Measurements from ENCODE around the gene LTB4R. TPM values are rescaled to one million over a fixed set of nuclear protein-coding genes. Genes with fewer than 3 reads are reported as not detected.

Gene LTB4R
- total RNA-seq, 1 experiment from 2014 or later: 9.4 TPM

- no peak for TF ChIP-seq ZNF532 (CRISPR knock-in tag; IDR thresholded peaks at IDR 0.05; ENCODE audit: borderline replicate concordance)
- no peak for TF ChIP-seq NFE2L1 (CRISPR knock-in tag; IDR thresholded peaks at IDR 0.05)
- no peak for TF ChIP-seq TEAD1 (CRISPR knock-in tag; IDR thresholded peaks at IDR 0.05)
- no peak for TF ChIP-seq IRF1 (CRISPR knock-in tag; IDR thresholded peaks at IDR 0.05)
- no peak for TF ChIP-seq ETV6 (CRISPR knock-in tag; IDR thresholded peaks at IDR 0.05)
These were observed 1.6 kb upstream of the LTB4R start, which contains the start of gene LTB4R2 (continued) for GRCh38 chr14:24309538-24310264.

- DNase-seq (ENCODE audit: low spot score) (no peak), ATAC-seq (no peak)
- H3K4me1 Mint-ChIP-seq: peaks cover 15% of the 10 kb centered on the region
- POLR2A ChIA-PET: interaction anchor here (0.9 to 2.0 kb wide), 3 partner anchors 10 to 68 kb away, joined by 3 to 8 read pairs (median 8); partner anchors contain the start of genes DHRS1, NOP9 and TINF2
- H3K9me3 Mint-ChIP-seq: no peaks in the 10 kb centered on the region
- peaks cover 37% of the 10 kb centered on the region for H3K27me3 Mint-ChIP-seq (ENCODE audit: low read depth)
- H3K36me3 Mint-ChIP-seq: peaks cover 19% of the 10 kb centered on the region
- CTCF ChIA-PET: interaction anchor here (0.8 to 6.8 kb wide), 14 partner anchors 10 to 132 kb away, joined by 3 to 97 read pairs (median 10); partner anchors contain the start of genes ADCY4, CBLN3, DHRS1 and KHNYN
- no peak for TF ChIP-seq SMAD3 (CRISPR knock-in tag; IDR thresholded peaks at IDR 0.05; ENCODE audit: borderline replicate concordance)
- no peak for TF ChIP-seq CREB1 (CRISPR knock-in tag; IDR thresholded peaks at IDR 0.05)
- H3K4me3 Mint-ChIP-seq: peak overlapping the region; percentile 41
- H3K27ac Mint-ChIP-seq: no peak overlapping the region
These were observed 1.0 kb upstream of the LTB4R start for GRCh38 chr14:24310265-24310645.

GRCh38 chr14:24311837-24312615 is 724 bp downstream of the LTB4R start:
- Mint-ChIP-seq H3K27ac (no peak overlapping the region), H3K27me3 (ENCODE audit: low read depth) (peaks cover 51% of the 10 kb centered on the region), H3K9me3 (no peaks in the 10 kb centered on the region), H3K36me3 (peaks cover 5% of the 10 kb centered on the region), H3K4me3 (peak overlapping the region; percentile 47; the same call in 1 of the 2 replicates), H3K4me1 (peaks cover 15% of the 10 kb centered on the region)
- ChIA-PET POLR2A (interaction anchor here (0.7 kb wide), 1 partner anchor 36 kb away, joined by 3 read pairs; no protein-coding TSS in a partner anchor), CTCF (interaction anchor here (1.0 to 6.8 kb wide), 9 partner anchors 12 to 197 kb away, joined by 3 to 97 read pairs (median 18); partner anchors contain the start of genes ADCY4, DCAF11, DHRS1 and NOP9)
- no peak for TF ChIP-seq EMX1 (CRISPR knock-in tag; IDR thresholded peaks at IDR 0.05)
- DNase-seq (ENCODE audit: low spot score): no peak
- ATAC-seq: no peak

- Mint-ChIP-seq H3K36me3 (peaks cover 5% of the 10 kb centered on the region), H3K27ac (no peak overlapping the region), H3K4me1 (peaks cover 12% of the 10 kb centered on the region), H3K4me3 (no peak overlapping the region), H3K27me3 (ENCODE audit: low read depth) (peaks cover 60% of the 10 kb centered on the region), H3K9me3 (no peaks in the 10 kb centered on the region)
- POLR2A ChIA-PET: no interaction called here
- ATAC-seq (no peak), DNase-seq (ENCODE audit: low spot score) (no peak)
- CTCF ChIA-PET: interaction anchor here (4.2 kb wide), 1 partner anchor 119 kb away, joined by 18 read pairs; no protein-coding TSS in a partner anchor
- no peak for TF ChIP-seq CTCF (IDR thresholded peaks at IDR 0.05)
- no peak for TF ChIP-seq MYBL2 (CRISPR knock-in tag; IDR thresholded peaks at IDR 0.05)
- no peak for TF ChIP-seq ZNF121 (CRISPR knock-in tag; IDR thresholded peaks at IDR 0.05)
- TF ChIP-seq IRF1 (CRISPR knock-in tag; IDR thresholded peaks at IDR 0.05): no peak
- no peak for TF ChIP-seq AFF4 (CRISPR knock-in tag; IDR thresholded peaks at IDR 0.05; ENCODE audit: borderline replicate concordance)
- TF ChIP-seq MLX (CRISPR knock-in tag; IDR thresholded peaks at IDR 0.05): no peak
These were observed 1.6 kb downstream of the LTB4R start for GRCh38 chr14:24312736-24313507.

Data from WTC11 (cell line).